GM20000 (cell line): ENCODE results near the gene SYT6.
A peak's percentile ranks its signal among the peaks of the same experiment; 100 is the strongest.

ENCODE experiments used
- DNase-seq: peaks from one replicate; pipeline ENCODE4 v3.0.0; 2012; ENCODE audit warnings: low spot score
- TF ChIP-seq, protein P1 (sequence below): IDR thresholded peaks from 2 replicates; pipeline ENCODE4 v1.5.1; 2012; ENCODE audit warnings: mild to moderate bottlenecking, control low read depth; ENCODE audit errors: extremely low read depth, missing control alignments

SYT6 gene

DNA sequence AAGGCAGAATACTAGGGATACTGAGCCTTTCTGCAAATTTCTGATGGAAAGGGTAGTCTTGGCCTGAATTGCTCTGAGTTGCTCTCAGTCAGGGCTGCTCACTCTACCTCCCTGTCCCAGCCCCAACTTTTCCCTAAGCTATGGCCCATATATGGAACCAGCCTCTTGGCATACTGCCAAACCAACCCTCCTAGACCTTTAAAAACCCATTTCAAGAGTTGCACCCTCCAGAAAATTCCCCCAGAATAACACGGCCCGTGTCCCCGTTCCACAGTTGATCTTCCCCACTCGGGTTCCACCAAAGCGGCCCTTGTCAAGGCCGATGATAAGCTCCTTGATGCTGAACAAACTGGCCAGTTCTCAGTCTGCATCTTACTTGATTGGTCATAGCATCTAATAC is 25.4 kb downstream of the SYT6 start:
- TF ChIP-seq, protein P1, sequence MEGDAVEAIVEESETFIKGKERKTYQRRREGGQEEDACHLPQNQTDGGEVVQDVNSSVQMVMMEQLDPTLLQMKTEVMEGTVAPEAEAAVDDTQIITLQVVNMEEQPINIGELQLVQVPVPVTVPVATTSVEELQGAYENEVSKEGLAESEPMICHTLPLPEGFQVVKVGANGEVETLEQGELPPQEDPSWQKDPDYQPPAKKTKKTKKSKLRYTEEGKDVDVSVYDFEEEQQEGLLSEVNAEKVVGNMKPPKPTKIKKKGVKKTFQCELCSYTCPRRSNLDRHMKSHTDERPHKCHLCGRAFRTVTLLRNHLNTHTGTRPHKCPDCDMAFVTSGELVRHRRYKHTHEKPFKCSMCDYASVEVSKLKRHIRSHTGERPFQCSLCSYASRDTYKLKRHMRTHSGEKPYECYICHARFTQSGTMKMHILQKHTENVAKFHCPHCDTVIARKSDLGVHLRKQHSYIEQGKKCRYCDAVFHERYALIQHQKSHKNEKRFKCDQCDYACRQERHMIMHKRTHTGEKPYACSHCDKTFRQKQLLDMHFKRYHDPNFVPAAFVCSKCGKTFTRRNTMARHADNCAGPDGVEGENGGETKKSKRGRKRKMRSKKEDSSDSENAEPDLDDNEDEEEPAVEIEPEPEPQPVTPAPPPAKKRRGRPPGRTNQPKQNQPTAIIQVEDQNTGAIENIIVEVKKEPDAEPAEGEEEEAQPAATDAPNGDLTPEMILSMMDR: no peak

DNA sequence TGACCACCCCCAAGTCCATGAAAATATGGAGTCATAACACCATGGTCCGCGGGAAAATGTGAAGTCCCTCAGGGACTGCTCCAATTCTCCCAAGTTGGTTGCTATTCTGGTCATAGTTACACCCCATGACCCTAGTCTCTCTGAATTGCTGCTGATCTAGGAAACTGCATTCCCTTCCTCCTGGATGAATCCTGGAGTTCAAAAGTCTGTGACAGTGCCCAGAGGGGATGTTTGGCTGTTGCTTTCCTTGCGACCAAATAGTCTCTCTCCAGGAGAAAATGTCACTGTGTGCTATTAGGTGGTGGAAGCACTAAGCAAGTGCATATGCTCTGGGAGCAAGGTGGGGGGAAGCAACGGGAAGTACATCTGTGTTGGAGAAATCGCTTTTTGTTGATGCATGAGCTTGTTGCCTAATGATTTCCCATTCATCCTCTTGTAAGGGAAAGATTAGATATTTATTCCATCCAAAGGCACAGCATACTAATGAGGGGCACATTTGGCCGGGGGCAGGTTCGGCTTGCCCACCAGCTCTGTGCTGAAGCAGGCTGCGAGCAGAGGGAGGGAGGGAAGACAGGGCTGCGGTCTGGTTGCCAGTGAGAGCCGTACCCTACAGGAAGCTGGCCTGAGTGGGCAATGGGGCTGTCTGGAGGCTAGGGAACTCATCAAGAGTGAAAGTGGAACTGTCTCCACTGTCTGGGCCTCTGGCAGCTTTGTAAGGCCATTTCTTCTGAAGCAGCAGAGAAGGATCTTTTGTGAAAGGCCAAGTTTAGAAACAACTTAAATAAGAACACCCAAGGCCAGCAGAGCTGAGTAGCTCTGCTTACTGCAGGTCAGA is 27.2 kb downstream of the SYT6 start:
- TF ChIP-seq, protein P1: no peak
- DNase-seq: peak; percentile 53

More for the DNA sequence above, 25.4 kb downstream of the SYT6 start:
- no peak for DNase-seq

DNA sequence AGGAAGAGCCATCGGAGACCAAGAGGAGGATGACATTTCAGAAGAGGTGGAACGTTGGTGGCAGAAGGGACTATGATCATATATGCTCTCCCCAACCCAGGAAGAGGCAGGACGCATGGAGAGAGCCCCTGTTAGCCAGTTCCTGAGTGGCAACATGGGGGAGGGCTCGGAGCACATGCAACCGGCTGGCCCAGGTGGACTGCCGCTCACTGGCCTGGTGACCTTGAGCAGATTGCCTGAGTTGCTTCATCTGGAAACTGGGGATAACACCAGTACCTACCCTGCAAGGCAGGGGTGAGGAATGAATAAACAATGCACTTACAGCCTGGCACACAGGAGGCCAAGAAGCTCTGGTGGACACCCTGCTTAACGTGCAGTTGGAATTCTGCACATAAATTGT is 29.0 kb downstream of the SYT6 start:
- TF ChIP-seq, protein P1: no peak
- no peak for DNase-seq

DNA sequence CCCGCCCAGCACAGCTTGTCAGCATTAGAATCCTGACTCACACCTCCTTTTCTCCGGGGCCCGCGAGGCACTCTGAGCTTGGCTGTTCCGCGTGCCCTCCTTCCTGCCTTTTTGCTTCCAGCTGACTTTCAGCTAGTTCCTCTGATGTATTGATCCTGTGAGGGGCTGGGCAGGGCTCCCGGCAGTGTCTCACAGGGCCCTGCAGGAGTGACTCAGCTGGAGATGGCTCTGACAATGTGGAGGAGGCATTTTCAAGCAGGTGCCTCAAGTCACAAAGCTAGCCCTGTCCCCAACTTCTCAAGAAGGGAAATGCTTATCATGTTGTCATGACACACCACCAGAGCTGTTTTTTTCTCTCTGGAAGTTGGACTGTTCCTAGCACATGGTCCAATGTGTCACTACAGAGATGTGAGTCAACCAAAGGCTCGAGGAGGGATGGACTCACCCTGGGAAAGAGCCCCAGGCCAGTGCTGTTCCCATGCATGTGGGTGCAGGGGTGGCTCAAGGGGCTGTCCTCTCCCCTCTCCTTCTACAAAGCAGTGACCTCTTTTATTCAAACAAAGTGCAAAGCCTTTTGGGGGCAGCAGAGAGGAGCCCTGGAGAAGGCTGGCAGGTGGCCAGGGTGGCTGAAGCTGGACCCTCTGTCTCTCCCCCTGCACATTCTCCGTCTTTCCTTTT is 30.6 kb downstream of the SYT6 start:
- TF ChIP-seq, protein P1: no peak
- DNase-seq: no peak

DNA sequence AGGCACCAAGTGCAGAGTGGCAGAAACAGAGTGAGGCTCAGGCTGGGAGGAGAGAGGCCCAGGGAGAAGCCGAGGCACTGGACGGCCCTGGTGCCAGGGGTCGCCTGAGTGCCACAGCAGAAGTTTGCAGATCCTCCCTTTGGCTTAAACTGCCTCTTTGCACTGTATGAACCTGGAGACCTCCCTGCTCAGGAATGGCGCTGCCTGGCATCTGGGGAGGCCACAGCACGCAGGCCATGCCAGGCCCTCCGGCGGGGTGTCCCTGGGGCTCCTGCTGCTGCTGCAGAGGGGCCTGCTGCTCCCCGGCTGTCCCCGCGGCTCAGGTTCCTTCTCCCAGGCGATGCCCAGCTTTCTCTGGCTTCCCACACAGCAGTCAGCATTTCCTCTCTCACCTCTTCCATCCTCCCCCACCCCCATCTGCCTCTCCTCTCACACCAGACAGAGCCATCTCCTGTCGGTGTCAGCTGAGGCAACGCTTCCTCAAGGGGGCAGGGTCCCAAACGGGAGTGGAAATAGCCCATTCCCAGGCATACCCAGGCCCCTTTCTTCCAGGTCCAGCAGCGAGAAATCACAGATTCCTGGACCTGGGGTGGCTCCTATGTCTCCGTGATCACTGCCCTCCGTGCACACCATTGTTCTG is 35.2 kb downstream of the SYT6 start:
- TF ChIP-seq, protein P1: no peak
- DNase-seq: no peak

DNA sequence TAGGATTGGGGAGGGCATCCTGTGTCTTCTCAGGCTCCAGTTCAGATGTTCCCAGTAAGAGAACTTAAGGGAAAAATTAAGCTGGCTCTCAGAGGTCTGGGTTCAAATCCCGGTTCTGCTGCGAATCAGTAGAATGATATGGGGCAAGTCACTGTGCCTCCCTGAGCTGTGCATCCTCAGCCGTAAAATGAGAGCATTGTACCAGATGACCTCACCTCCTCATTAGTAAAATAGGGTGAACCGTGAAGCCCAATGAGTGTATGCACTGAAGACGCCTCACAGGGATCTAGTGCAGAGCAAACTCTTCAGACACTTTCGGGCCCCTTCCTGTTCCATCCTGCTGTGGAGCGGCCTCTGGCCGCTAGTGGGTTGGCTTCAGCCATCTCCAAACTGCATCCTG is 36.0 kb downstream of the SYT6 start:
- no peak for DNase-seq
- TF ChIP-seq, protein P1: no peak

DNA sequence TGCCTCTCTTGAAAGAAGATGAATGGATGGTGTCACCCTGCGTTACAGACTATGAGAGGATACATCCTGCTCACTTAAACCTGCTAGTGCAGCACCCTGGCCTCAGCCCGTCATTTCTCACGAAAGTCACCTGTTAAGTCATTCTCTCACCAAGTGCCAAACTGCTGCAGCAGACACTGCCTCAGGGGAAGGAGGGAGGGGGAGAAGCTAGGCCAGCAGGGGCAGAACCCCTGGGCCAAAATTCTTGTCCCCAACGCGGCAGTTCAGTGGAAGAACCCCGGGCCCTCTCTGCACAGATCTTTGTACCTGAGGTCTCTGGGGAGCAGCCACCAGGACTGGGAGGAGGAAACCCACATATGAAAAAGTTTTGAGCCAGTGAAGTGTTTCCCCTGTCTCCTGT is 37.6 kb downstream of the SYT6 start:
- TF ChIP-seq, protein P1: no peak
- DNase-seq: no peak
